Body of pancreas (tissue), 4 donors: ENCODE measurements around the gene COA7. TPM values are rescaled to one million over a fixed set of nuclear protein-coding genes. Genes with fewer than 3 reads are reported as not detected.

ENCODE experiments used
- ATAC-seq: fragments of 150-250 bp; one replicate; pipeline ENCODE4 v1.9.1; 2016
- DNase-seq, 4 donors: peaks; one replicate each; pipeline ENCODE4 v3.0.0-alpha.2; 2019
- H3K27ac ChIP-seq, 4 donors: fragments of 200-600 bp; sonication (generic); 1 replicate in 3 of 4; 2 replicates in 1 of 4; pipeline versions ENCODE4 v1.5.1 to v1.6.1; 2016 to 2019; ENCODE audit warnings: mild to moderate bottlenecking in 1 of 4, mixed read lengths in 1 of 4, moderate library complexity in 1 of 4
- H3K27me3 ChIP-seq, 2 donors: fragments of 200-600 bp; sonication (generic); one replicate each; pipeline ENCODE4 v1.6.0; 2016; ENCODE audit warnings: mild to moderate bottlenecking in 1 of 2
- H3K36me3 ChIP-seq, 2 donors: fragments of 200-600 bp; sonication (generic); replicated peaks in 1 of 2; 2 replicates each; pipeline ENCODE4 v1.5.1; 2016; ENCODE audit warnings: low read depth in 2 of 2; ENCODE audit not compliant: insufficient read depth in 1 of 2
- H3K4me1 ChIP-seq: fragments of 200-600 bp; sonication (generic); one replicate; pipeline ENCODE4 v1.6.0; 2016
- H3K4me3 ChIP-seq, 2 donors: fragments of 200-600 bp; sonication (generic); 1 replicate in 1 of 2; 2 replicates in 1 of 2; pipeline ENCODE4 v1.5.1; 2016 to 2019
- H3K9me3 ChIP-seq, 3 donors: fragments of 200-600 bp; sonication (generic); 1 replicate in 2 of 3; 2 replicates in 1 of 3; pipeline ENCODE4 v1.5.1; 2016
- POLR2A ChIP-seq, 3 donors: fragments of 450-650 bp; IDR thresholded peaks; one replicate each; pipeline ENCODE4 v1.6.1; 2016; ENCODE audit warnings: antibody characterized with exemption in 3 of 3, mild to moderate bottlenecking in 2 of 3
- WGBS, 2 donors: methylation state at CpG; one replicate each; pipeline ENCODE4 v1.1.5; 2017; 5-methylcytosine and 5-hydroxymethylcytosine counted together
- intact Hi-C: fragments of 100-400 bp; cut with DNase I; formaldehyde crosslinking; loops from one replicate; pipeline ENCODE4 v1.15.1; 2023
- total RNA-seq, 2 donors: library from RNA; depleted of rRNA; stranded (reverse); fragments of >200 nt; gene quantifications; one replicate each; pipeline ENCODE4 v1.1.0, GENCODE V29; 2016
- TF ChIP-seq, protein P1 (sequence below), 7 experiments: fragments of 450-650 bp in 4 of 7; fragments of 200-600 bp in 3 of 7; sonication (generic) in 3 of 7; IDR thresholded peaks; one replicate each; pipeline ENCODE4 v1.5.1; 2016 to 2019; ENCODE audit warnings: antibody characterized with exemption in 7 of 7

The COA7 gene
- total RNA-seq, 2 donors from 2014 or later, result 4.3 to 6.0 TPM

DNA sequence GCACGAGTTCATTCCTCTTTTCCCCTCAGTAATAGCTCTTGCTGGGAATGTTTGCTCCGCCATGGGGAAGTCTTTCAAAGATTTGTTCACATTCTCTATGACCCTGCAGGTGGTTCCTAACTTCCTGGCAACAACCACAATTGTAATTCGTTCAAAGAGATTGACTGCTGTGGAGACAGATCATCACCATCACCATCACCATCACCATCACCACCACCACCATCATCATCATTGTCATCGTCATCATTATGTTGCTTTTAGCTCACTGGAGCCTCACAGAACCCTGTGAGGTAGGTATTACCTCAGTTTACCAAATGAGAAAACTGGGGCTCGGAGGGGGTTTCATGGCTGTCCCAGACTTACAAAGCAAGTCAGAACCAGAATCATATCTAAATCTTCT, 30.9 kb downstream of the COA7 start:
- Histone ChIP-seq H3K4me3 (no peak overlapping the region), H3K36me3 (no peaks in the 10 kb centered on the region), H3K4me1 (peaks cover 6% of the 10 kb centered on the region), H3K27ac (no peak overlapping the region), H3K27me3 (no peaks in the 10 kb centered on the region), H3K9me3 (no peaks in the 10 kb centered on the region)
- 69 to 71% methylated on average over 5 of the region's 5 CpGs for WGBS, 2 donors
- intact Hi-C loops, result no loop called here
- DNase-seq (no peak), ATAC-seq (no peak)
- TF ChIP-seq POLR2A (IDR thresholded peaks at IDR 0.05), result no peak
- TF ChIP-seq, protein P1, sequence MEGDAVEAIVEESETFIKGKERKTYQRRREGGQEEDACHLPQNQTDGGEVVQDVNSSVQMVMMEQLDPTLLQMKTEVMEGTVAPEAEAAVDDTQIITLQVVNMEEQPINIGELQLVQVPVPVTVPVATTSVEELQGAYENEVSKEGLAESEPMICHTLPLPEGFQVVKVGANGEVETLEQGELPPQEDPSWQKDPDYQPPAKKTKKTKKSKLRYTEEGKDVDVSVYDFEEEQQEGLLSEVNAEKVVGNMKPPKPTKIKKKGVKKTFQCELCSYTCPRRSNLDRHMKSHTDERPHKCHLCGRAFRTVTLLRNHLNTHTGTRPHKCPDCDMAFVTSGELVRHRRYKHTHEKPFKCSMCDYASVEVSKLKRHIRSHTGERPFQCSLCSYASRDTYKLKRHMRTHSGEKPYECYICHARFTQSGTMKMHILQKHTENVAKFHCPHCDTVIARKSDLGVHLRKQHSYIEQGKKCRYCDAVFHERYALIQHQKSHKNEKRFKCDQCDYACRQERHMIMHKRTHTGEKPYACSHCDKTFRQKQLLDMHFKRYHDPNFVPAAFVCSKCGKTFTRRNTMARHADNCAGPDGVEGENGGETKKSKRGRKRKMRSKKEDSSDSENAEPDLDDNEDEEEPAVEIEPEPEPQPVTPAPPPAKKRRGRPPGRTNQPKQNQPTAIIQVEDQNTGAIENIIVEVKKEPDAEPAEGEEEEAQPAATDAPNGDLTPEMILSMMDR (IDR thresholded peaks at IDR 0.05), result no peak

DNA sequence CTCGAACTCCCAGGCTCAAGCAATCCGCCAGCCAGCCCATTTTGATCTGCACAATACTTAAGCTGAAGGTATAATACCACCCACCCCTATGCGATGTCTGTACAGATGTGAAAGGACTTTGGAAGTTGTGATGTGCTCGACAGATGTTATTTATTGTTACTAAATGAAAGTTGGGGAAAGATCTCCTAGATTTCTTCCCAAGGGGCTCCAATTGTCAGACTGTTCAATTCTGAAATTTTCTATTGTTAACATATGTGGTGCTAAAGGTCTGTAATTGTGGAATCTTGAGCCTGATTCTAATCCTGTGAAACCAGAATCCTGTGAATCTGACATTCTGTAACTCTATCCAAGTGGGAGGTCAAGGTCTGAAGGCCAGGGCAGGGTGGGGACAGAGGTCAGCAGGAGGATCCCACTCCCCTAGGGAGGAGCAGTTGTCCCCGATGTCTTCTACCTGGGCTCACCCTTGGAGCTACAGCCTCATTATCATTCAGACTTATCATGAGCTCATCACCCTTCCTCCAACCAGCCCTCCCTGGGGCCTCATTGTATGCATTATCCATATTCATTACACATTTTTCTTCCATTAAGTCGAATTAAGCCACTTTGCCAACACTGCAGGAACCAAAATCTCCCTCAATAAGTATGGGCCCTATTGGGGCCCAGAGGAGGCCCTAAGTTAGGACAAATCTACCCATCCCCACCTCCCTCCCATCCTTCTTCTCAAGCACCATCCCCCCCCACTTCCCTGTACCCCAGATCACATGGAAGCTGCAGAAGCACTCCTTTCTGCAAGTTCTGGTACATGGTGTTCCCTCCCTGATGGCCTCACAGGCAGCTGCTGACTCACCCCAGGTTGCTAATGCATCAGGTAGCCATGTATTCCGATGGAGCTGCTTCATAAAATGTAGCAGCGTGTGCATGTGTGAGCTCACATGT, 32.9 kb downstream of the COA7 start:
- DNase-seq (peak in 2 of 4 donors; percentile 17 to 23), ATAC-seq (no peak)
- no peaks in the 10 kb centered on the region for H3K27me3 ChIP-seq
- intact Hi-C loops, result no loop called here
- 82 to 83% methylated on average over 8 of the region's 8 CpGs for WGBS, 2 donors
- TF ChIP-seq, protein P1 (IDR thresholded peaks at IDR 0.05), result no peak
- no peak for TF ChIP-seq POLR2A (IDR thresholded peaks at IDR 0.05)
- H3K9me3 ChIP-seq, result no peaks in the 10 kb centered on the region
- H3K4me1 ChIP-seq, result peaks cover 6% of the 10 kb centered on the region
- H3K36me3 ChIP-seq, result no peaks in the 10 kb centered on the region
- no peak overlapping the region for H3K27ac ChIP-seq
- no peak overlapping the region for H3K4me3 ChIP-seq

DNA sequence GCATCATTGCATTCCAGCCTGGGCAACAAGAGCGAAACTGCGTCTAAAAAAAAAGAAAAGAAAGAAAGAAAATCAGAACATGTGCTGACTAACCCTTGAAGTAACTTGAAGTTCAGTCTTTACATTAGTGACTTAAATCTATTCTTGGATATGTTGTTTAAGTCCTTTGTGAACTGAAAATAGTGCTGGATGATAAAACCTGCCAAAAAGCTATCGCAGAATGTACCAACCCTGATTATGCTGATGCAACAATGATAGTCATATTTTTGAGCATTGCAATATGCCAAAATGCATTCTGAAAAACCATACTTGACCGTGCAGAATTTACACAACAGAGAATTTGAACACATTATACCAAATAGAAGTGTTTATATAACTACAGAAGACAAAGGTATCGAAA, 34.4 kb downstream of the COA7 start:
- ATAC-seq (no peak), DNase-seq (no peak)
- Histone ChIP-seq H3K4me1 (peaks cover 6% of the 10 kb centered on the region), H3K4me3 (no peak overlapping the region), H3K36me3 (no peaks in the 10 kb centered on the region), H3K27ac (no peak overlapping the region), H3K9me3 (no peaks in the 10 kb centered on the region), H3K27me3 (no peaks in the 10 kb centered on the region)
- no peak for TF ChIP-seq POLR2A (IDR thresholded peaks at IDR 0.05)
- TF ChIP-seq, protein P1 (IDR thresholded peaks at IDR 0.05), result no peak
- intact Hi-C loops, result no loop called here
- 91 to 93% methylated on average over 5 of the region's 5 CpGs for WGBS, 2 donors

DNA sequence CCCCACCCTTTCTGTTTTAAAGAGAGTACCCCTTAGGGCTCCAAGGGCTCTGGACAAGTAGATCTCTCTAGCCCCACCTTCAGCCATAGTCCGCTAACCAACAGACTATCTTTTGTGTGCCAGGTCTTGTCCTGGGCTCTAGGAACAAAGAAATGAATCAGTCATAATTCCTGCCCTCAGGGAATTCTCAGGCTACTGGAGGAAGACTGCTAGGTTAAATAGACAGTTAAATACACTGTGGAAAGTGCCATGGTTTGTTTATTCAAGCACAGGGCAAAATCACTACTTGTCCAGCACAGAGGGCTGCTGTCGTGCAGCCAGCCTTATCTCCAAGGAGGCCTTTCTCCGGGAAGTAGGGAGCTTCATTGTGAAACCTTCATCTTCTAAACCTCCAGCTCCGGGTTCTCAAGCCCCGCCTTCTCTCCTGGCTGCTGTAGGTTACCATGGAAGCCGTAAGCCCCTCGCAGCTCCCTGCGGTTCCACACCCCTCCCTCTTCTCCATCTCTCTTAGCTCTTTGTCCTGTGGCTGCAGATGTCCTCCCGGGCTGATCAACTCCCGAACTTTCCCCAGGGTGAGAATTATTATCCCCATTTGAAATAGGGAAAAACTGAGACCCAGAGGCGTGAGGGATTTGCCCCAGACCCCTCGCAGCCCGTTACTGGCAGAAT, 35.4 kb downstream of the COA7 start:
- Histone ChIP-seq H3K4me1 (peaks cover 6% of the 10 kb centered on the region), H3K4me3 (no peak overlapping the region), H3K9me3 (no peaks in the 10 kb centered on the region), H3K27ac (no peak overlapping the region), H3K36me3 (no peaks in the 10 kb centered on the region), H3K27me3 (no peaks in the 10 kb centered on the region)
- DNase-seq, result peak in 2 of 4 donors; percentile 6 to 17
- intact Hi-C loops, result no loop called here
- TF ChIP-seq POLR2A (IDR thresholded peaks at IDR 0.05), result no peak
- TF ChIP-seq, protein P1 (IDR thresholded peaks at IDR 0.05), result no peak
- WGBS, 2 donors, result 40 to 47% methylated on average over 12 to 13 of the region's 13 CpGs
- ATAC-seq, result no peak
